ENCODE data around the gene OOEP. TPM values are rescaled to one million over a fixed set of nuclear protein-coding genes. Genes with fewer than 3 reads are reported as not detected.

Gene OOEP
- total and polyA plus RNA-seq, 3 donors from 2014 or later = 14.1 to 26.9 (median 24.8) TPM

DNA sequence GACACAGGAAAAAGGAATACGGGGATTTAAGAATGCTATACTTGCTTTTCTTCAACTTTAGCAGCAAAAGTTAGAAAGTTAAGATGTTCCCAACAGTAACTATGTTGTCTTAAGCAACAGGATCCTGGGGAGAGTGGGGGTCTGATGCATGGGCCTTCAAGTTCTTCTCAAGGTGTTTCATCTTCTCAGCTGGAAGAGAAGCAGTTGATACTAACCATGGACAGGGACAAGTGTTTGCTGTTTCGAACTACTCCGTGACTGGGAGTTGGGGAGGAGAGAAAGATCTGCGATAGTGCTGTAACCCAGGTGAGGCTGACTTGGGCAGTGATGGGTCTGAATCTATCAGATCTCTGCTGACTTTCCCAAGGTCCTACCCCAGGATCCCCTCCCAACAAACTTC, 1.0 kb downstream of the OOEP start:
- no peaks in the 10 kb centered on the region for H3K9me3 ChIP-seq
- no peak for DNase-seq
- intact Hi-C loops (cut with DNase I; ENCODE audit: low total_unique reads) = no loop called here
- TF ChIP-seq POLR2A (IDR thresholded peaks at IDR 0.05) = no peak
- TF ChIP-seq, protein P1, sequence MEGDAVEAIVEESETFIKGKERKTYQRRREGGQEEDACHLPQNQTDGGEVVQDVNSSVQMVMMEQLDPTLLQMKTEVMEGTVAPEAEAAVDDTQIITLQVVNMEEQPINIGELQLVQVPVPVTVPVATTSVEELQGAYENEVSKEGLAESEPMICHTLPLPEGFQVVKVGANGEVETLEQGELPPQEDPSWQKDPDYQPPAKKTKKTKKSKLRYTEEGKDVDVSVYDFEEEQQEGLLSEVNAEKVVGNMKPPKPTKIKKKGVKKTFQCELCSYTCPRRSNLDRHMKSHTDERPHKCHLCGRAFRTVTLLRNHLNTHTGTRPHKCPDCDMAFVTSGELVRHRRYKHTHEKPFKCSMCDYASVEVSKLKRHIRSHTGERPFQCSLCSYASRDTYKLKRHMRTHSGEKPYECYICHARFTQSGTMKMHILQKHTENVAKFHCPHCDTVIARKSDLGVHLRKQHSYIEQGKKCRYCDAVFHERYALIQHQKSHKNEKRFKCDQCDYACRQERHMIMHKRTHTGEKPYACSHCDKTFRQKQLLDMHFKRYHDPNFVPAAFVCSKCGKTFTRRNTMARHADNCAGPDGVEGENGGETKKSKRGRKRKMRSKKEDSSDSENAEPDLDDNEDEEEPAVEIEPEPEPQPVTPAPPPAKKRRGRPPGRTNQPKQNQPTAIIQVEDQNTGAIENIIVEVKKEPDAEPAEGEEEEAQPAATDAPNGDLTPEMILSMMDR (IDR thresholded peaks at IDR 0.05) = no peak
- no peak overlapping the region for H3K4me3 ChIP-seq
- H3K27me3 ChIP-seq = no peaks in the 10 kb centered on the region
- WGBS, 2 donors = 51 to 72% methylated on average over 4 of the region's 4 CpGs
- no peaks in the 10 kb centered on the region for H3K36me3 ChIP-seq (ENCODE audit: low read depth, missing control alignments)
- H3K4me1 ChIP-seq = no peaks in the 10 kb centered on the region
- H3K27ac ChIP-seq = no peak overlapping the region

DNA sequence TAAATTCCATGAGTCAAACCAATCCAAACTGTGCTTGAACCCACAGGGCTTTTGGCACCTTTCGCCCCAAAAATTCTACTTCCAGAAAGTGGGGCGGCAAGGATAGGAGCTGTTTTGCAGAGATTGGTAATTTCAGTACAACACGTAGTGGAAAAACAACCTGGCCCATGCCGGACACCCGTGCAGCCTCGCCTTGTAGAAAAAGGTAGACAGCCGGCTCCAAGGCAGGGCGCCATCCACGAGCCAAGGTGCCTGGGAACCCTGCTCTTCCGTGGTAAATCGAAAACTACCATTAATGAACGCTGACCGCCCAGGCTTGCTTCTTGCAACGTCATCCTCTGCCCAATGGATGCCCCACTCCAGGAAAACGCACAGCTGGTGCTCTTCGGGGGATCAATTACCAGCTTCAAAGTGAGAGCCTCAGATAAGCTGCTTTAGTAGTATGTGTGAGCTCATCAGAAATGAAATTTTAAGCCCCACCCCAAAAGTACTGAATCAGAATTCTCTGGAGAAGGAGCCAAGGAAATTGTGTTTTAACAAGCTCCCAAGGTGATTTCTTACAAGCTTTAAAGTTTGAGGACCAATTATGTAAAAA, 1.8 kb downstream of the OOEP start:
- intact Hi-C loops (cut with DNase I; ENCODE audit: low total_unique reads) = no loop called here
- no peak for TF ChIP-seq POLR2A (IDR thresholded peaks at IDR 0.05)
- TF ChIP-seq, protein P1 (IDR thresholded peaks at IDR 0.05) = no peak
- H3K9me3 ChIP-seq = no peaks in the 10 kb centered on the region
- H3K36me3 ChIP-seq (ENCODE audit: low read depth, missing control alignments) = no peaks in the 10 kb centered on the region
- no peak for DNase-seq
- no peaks in the 10 kb centered on the region for H3K4me1 ChIP-seq
- H3K4me3 ChIP-seq = no peak overlapping the region
- 45 to 76% methylated on average over 16 of the region's 16 CpGs for WGBS, 2 donors
- H3K27me3 ChIP-seq = no peaks in the 10 kb centered on the region
- H3K27ac ChIP-seq = no peak overlapping the region

DNA sequence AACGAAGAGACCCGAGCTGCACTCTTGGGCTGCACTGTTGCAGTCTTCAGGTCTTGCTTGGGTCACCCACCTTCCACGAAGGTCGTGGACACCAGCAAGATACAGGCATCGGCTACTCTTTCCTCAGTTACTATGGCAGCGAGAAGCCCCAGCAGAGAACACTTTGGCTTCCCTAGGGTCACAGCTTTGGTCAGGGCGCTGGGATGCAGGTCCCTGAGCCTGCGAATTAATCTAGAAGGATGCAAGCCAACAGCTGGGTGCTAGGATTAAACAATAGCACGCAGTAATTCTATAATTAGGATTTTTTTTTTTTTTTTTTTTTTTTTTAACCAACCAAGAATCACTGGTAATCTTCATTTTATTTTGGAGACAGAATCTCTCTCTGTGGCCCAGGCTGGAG, 5.1 kb downstream of the OOEP start:
- H3K4me3 ChIP-seq = no peak overlapping the region
- no peak overlapping the region for H3K27ac ChIP-seq
- DNase-seq = no peak
- WGBS, 2 donors = 83 to 86% methylated on average over 9 of the region's 9 CpGs
- H3K27me3 ChIP-seq = no peaks in the 10 kb centered on the region
- no peaks in the 10 kb centered on the region for H3K36me3 ChIP-seq (ENCODE audit: low read depth, missing control alignments)
- TF ChIP-seq, protein P1 (IDR thresholded peaks at IDR 0.05) = no peak
- no peak for TF ChIP-seq POLR2A (IDR thresholded peaks at IDR 0.05)
- H3K4me1 ChIP-seq = no peaks in the 10 kb centered on the region
- intact Hi-C loops (cut with DNase I; ENCODE audit: low total_unique reads) = no loop called here
- H3K9me3 ChIP-seq = no peaks in the 10 kb centered on the region

DNA sequence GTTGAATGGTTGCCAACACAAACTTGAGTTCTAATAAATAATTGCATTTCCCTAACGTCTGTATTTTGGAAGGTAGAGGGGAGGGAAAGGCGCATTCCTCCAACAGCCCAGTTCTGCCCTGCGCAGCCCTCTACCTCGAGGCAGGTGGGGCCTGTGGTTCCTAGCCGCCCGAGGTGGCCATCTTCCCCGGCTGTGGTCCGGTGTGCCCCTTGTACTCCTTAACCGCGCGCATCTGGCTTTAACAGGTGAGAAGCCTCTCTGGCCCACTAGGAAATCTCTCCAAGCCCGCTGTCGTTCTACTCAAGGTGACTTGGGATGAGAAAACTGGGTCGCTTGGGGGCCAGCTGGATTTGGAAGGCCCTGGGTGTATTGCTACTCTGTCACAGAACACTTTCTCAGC, 5.6 kb downstream of the OOEP start:
- no peaks in the 10 kb centered on the region for H3K27me3 ChIP-seq
- H3K4me3 ChIP-seq = no peak overlapping the region
- H3K9me3 ChIP-seq = no peaks in the 10 kb centered on the region
- 64 to 80% methylated on average over 14 of the region's 14 CpGs for WGBS, 2 donors
- DNase-seq = no peak
- no peaks in the 10 kb centered on the region for H3K4me1 ChIP-seq
- TF ChIP-seq, protein P1 (IDR thresholded peaks at IDR 0.05) = no peak
- no peak for TF ChIP-seq POLR2A (IDR thresholded peaks at IDR 0.05)
- no peaks in the 10 kb centered on the region for H3K36me3 ChIP-seq (ENCODE audit: low read depth, missing control alignments)
- intact Hi-C loops (cut with DNase I; ENCODE audit: low total_unique reads) = no loop called here
- H3K27ac ChIP-seq = no peak overlapping the region

DNA sequence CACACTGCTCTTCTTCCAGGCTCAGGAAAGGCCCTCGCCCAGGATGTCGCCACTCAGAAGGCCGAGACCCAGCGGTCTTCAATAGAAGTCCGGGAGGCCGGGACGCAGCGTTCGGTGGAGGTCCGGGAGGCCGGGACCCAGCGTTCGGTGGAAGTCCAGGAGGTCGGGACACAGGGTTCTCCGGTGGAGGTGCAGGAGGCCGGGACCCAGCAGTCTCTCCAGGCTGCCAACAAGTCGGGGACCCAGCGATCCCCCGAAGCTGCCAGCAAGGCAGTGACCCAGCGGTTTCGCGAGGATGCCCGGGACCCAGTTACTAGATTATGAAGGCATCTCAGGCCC, 6.2 kb downstream of the OOEP start:
- H3K27ac ChIP-seq = no peak overlapping the region
- WGBS, 2 donors = 65 to 78% methylated on average over 13 to 23 of the region's 23 CpGs

More for the DNA sequence above, 6.2 kb downstream of the OOEP start:
- intact Hi-C loops (cut with DNase I; ENCODE audit: low total_unique reads) = no loop called here
- TF ChIP-seq, protein P1 (IDR thresholded peaks at IDR 0.05) = no peak
- TF ChIP-seq POLR2A (IDR thresholded peaks at IDR 0.05) = no peak
- Histone ChIP-seq H3K9me3 (no peaks in the 10 kb centered on the region), H3K4me1 (no peaks in the 10 kb centered on the region), H3K4me3 (no peak overlapping the region), H3K36me3 (ENCODE audit: low read depth, missing control alignments) (no peaks in the 10 kb centered on the region), H3K27me3 (no peaks in the 10 kb centered on the region)
- no peak for DNase-seq
